Measurements from ENCODE around the gene POLDIP3. TPM values are rescaled to one million over a fixed set of nuclear protein-coding genes. Genes with fewer than 3 reads are reported as not detected.
"Not testable (repeated sequence)": the region's sequence is repeated elsewhere in the genome, so short reads cannot be mapped to it uniquely, and the experiment has no call there.

The POLDIP3 gene
- total RNA-seq, 1 experiment from 2014 or later, result 67.6 TPM

DNA sequence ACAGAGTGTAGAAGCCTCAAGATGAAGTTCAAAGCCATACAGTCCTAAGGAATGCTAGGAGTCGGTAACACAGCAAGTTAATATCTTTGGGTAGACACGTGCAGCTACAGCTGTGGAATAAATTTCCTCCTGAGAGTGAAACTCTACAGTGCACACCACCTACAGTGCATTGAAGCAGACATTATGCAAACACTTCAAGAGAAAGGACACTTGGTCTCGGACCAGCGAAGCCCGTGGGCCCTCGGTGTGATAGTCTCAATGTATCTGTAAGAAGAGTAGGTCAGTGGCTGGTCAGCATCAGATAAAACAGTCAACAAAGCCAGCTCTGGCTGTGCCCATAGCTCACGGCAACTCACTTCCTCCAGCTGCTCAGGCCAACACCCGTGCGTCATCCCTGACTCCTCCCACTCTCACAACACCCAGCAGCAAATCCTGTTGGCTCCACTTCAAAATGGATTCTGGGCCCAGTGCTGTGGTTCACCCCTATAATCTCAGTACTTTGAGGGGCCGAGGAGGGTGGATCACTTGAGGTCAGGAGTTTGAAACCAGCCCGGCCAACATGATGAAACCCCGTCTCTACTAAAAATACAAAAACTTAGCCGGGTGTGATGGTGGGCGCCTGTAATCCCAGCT lies 77.4 kb downstream of the POLDIP3 start:
- BruUV-seq (replicated peaks); H3K4me3 ChIP-seq (replicated peaks in 1 of 2; ENCODE audit: low read depth in 1 of 2, low read length in 2 of 2); H2AFZ ChIP-seq (ENCODE audit: low read depth, low read length, poor library complexity, severe bottlenecking); H3K79me2 ChIP-seq (ENCODE audit: insufficient read depth, low read length); H3K9ac ChIP-seq (ENCODE audit: low read length); H3K36me3 ChIP-seq (ENCODE audit: control insufficient read depth in 1 of 2, insufficient read depth in 2 of 2, low read length in 2 of 2); H3K27me3 ChIP-seq (ENCODE audit: insufficient read depth, low read length); H3K4me2 ChIP-seq (ENCODE audit: low read length); H3K9me2 ChIP-seq (ENCODE audit: insufficient read depth); H4K20me1 ChIP-seq (ENCODE audit: insufficient read depth); DNase-seq (ENCODE audit: low read depth, low spot score); intact Hi-C loops (cut with micrococcal nuclease); H3K27ac ChIP-seq (ENCODE audit: low read depth, low read length); RAD21 ChIA-PET (ENCODE audit: low non-redundant PET in 1 of 2, low total read pairs in 2 of 2, uncharacterized antibody in 2 of 2, unreplicated experiment in 2 of 2); H3K9me3 ChIP-seq (ENCODE audit: control insufficient read depth in 1 of 2, insufficient read depth in 1 of 2, low read depth in 1 of 2, low read length in 2 of 2): not testable (repeated sequence)
- ChIA-PET POLR2A (interaction anchor here (1.9 kb wide), 1 partner anchor 78 kb away, joined by 7 read pairs; the partner anchor contains the start of gene POLDIP3), CTCF (interaction anchor here (1.4 kb wide), 1 partner anchor 24 kb away, joined by 3 read pairs; no protein-coding TSS in a partner anchor)
- peaks cover 8 to 32% of the 10 kb centered on the region in 2 experiments for H3K4me1 ChIP-seq (ENCODE audit: control insufficient read depth in 1 of 2, insufficient read depth in 2 of 2, low read length in 2 of 2)
- ATAC-seq, result peak; percentile 74
- 0 out of 2 replicates have a peak, but pooled peaks have one; percentile 15 for TF ChIP-seq MAX (IDR thresholded peaks at IDR 0.05)

DNA sequence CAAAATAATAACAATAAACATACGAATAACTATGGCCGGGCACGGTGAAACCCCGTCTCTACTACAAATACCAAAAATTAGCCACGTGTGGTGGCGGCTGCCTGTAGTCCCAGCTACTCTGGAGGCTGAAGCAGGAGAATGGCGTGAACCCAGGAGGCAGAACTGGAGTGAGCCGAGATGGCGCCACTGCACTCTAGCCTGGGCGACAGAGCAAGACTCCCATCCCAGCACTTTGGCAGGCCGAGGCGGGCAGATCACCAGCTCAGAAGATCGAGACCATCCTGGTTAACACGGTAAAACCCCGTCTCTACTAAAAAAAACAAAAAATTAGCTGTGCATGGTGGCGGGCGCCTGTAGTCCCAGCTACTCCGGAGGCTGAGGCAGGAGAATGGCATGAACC lies 78.0 kb downstream of the POLDIP3 start:
- H3K4me3 ChIP-seq (replicated peaks in 1 of 2; ENCODE audit: low read depth in 1 of 2, low read length in 2 of 2); BruUV-seq (replicated peaks); H3K79me2 ChIP-seq (ENCODE audit: insufficient read depth, low read length); ATAC-seq; H3K36me3 ChIP-seq (ENCODE audit: control insufficient read depth in 1 of 2, insufficient read depth in 2 of 2, low read length in 2 of 2); H3K9ac ChIP-seq (ENCODE audit: low read length); H3K27me3 ChIP-seq (ENCODE audit: insufficient read depth, low read length); DNase-seq (ENCODE audit: low read depth, low spot score); intact Hi-C loops (cut with micrococcal nuclease); H3K9me3 ChIP-seq (ENCODE audit: control insufficient read depth in 1 of 2, insufficient read depth in 1 of 2, low read depth in 1 of 2, low read length in 2 of 2); H3K27ac ChIP-seq (ENCODE audit: low read depth, low read length); RAD21 ChIA-PET (ENCODE audit: low non-redundant PET in 1 of 2, low total read pairs in 2 of 2, uncharacterized antibody in 2 of 2, unreplicated experiment in 2 of 2); H3K9me2 ChIP-seq (ENCODE audit: insufficient read depth); H2AFZ ChIP-seq (ENCODE audit: low read depth, low read length, poor library complexity, severe bottlenecking); H4K20me1 ChIP-seq (ENCODE audit: insufficient read depth); H3K4me2 ChIP-seq (ENCODE audit: low read length): not testable (repeated sequence)
- ChIA-PET POLR2A (interaction anchor here (1.9 kb wide), 1 partner anchor 79 kb away, joined by 7 read pairs; the partner anchor contains the start of gene POLDIP3), CTCF (interaction anchor here (1.4 kb wide), 1 partner anchor 24 kb away, joined by 3 read pairs; no protein-coding TSS in a partner anchor)
- H3K4me1 ChIP-seq (ENCODE audit: control insufficient read depth in 1 of 2, insufficient read depth in 2 of 2, low read length in 2 of 2), result peaks cover 6 to 26% of the 10 kb centered on the region in 2 experiments
